ENCODE measurements around the gene C11orf68.

C11orf68 gene

GRCh38 chr11:65868076-65868667, 50.7 kb downstream of the C11orf68 start:
- peak overlapping the region; percentile 53 for H3K27ac ChIP-seq
- no peak for TF ChIP-seq CTCF (conservative IDR thresholded peaks at IDR 0.05; ENCODE audit: low read depth)
- ChIA-PET CTCF (interaction anchor here (0.6 to 1.9 kb wide), 4 partner anchors 7 to 100 kb away, joined by 3 to 5 read pairs (median 4); partner anchors contain the start of gene FIBP), POLR2A (ENCODE audit: low non-redundant PET) (interaction anchor here (0.6 kb wide), 1 partner anchor 20 kb away, joined by 3 read pairs; the partner anchor contains the start of gene FIBP)
- no peak for DNase-seq (ENCODE audit: low spot score)

GRCh38 chr11:65867284-65868071, 51.4 kb downstream of the C11orf68 start:
- no peak for TF ChIP-seq CTCF (conservative IDR thresholded peaks at IDR 0.05; ENCODE audit: low read depth)
- POLR2A ChIA-PET (ENCODE audit: low non-redundant PET): no interaction called here
- DNase-seq (ENCODE audit: low spot score): no peak
- CTCF ChIA-PET: interaction anchor here (0.6 to 1.4 kb wide), 3 partner anchors 17 to 101 kb away, joined by 3 to 4 read pairs (median 4); partner anchors contain the start of gene FIBP
- peak overlapping the region; percentile 53 for H3K27ac ChIP-seq
